Progenitor cell of endocrine pancreas (in vitro differentiated cells): ENCODE measurements around the gene INTS3. TPM values are rescaled to one million over a fixed set of nuclear protein-coding genes. Genes with fewer than 3 reads are reported as not detected.

Source experiments
- DNase-seq: peaks from one replicate; pipeline ENCODE4 v3.0.0; 2021; ENCODE audit warnings: low spot score; ENCODE audit not compliant: unreplicated experiment
- H3K27ac Mint-ChIP-seq: 2 replicates; pipeline ENCODE4 v1.8.0; 2021; ENCODE audit warnings: mild to moderate bottlenecking, moderate library complexity, mixed read lengths
- H3K27me3 Mint-ChIP-seq: 2 replicates; pipeline ENCODE4 v1.8.0; 2021; ENCODE audit warnings: mixed read lengths
- H3K36me3 Mint-ChIP-seq: 2 replicates; pipeline ENCODE4 v1.8.0; 2022; ENCODE audit warnings: mixed read lengths; ENCODE audit not compliant: insufficient read depth
- H3K4me1 Mint-ChIP-seq: 2 replicates; pipeline ENCODE4 v1.8.0; 2021; ENCODE audit warnings: low read depth, mixed read lengths
- H3K4me3 Mint-ChIP-seq: 2 replicates; pipeline ENCODE4 v1.8.0; 2021; ENCODE audit warnings: low read depth, mild to moderate bottlenecking, moderate library complexity, mixed read lengths
- H3K9me3 Mint-ChIP-seq: 2 replicates; pipeline ENCODE4 v1.8.0; 2021; ENCODE audit warnings: low read depth, mixed read lengths
- total RNA-seq: library from RNA; stranded (reverse); gene quantifications from 2 replicates; pipeline ENCODE4 v1.2.1, GENCODE V29; 2021
- TF ChIP-seq, protein P1 (sequence below): fragments of 200-600 bp; sonication (generic); IDR thresholded peaks from one replicate; pipeline ENCODE4 v1.5.0; 2021; ENCODE audit warnings: antibody characterized with exemption, mild to moderate bottlenecking; ENCODE audit not compliant: unreplicated experiment

The INTS3 gene
- total RNA-seq, 1 donor from 2014 or later, result 152 TPM

DNA sequence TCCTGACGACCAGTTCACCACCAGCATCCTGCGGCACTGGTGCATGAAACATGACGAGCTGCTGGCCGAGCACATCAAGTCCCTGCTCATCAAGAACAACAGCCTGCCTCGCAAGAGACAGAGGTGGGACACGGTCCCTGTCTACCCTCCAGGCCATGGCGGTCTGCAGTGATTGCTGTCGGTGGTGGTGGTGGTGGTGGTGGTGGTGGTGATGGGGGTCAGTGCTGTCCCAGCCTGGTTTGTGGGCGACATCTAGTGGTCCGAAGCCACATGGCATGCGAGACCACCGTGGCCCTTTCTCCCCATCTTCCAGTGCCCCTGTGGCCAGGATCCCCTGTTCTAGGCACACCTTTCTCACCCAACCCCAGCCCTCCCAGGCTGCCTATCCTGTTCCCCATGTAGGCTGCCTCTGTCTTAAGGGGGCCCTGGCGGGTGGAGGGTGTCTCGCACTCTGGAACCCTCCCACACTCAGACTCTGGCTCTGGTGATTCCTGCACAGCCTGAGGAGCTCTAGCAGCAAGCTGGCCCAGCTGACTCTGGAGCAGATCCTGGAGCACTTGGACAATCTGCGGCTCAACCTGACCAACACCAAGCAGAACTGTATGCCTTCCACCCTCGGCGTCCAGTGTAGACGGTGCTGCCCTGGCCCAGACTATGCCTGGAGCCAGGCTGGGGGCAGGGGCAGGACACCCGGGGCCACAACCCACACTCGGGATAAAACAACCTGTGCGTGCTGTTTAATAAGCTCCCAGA is 44.2 kb downstream of the INTS3 start:
- DNase-seq, result peak; percentile 58
- Mint-ChIP-seq H3K4me1 (peaks cover 36% of the 10 kb centered on the region), H3K9me3 (no peaks in the 10 kb centered on the region), H3K36me3 (peaks cover 26% of the 10 kb centered on the region), H3K4me3 (no peak overlapping the region), H3K27me3 (no peaks in the 10 kb centered on the region), H3K27ac (no peak overlapping the region)
- TF ChIP-seq, protein P1, sequence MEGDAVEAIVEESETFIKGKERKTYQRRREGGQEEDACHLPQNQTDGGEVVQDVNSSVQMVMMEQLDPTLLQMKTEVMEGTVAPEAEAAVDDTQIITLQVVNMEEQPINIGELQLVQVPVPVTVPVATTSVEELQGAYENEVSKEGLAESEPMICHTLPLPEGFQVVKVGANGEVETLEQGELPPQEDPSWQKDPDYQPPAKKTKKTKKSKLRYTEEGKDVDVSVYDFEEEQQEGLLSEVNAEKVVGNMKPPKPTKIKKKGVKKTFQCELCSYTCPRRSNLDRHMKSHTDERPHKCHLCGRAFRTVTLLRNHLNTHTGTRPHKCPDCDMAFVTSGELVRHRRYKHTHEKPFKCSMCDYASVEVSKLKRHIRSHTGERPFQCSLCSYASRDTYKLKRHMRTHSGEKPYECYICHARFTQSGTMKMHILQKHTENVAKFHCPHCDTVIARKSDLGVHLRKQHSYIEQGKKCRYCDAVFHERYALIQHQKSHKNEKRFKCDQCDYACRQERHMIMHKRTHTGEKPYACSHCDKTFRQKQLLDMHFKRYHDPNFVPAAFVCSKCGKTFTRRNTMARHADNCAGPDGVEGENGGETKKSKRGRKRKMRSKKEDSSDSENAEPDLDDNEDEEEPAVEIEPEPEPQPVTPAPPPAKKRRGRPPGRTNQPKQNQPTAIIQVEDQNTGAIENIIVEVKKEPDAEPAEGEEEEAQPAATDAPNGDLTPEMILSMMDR, result peak; percentile 61

DNA sequence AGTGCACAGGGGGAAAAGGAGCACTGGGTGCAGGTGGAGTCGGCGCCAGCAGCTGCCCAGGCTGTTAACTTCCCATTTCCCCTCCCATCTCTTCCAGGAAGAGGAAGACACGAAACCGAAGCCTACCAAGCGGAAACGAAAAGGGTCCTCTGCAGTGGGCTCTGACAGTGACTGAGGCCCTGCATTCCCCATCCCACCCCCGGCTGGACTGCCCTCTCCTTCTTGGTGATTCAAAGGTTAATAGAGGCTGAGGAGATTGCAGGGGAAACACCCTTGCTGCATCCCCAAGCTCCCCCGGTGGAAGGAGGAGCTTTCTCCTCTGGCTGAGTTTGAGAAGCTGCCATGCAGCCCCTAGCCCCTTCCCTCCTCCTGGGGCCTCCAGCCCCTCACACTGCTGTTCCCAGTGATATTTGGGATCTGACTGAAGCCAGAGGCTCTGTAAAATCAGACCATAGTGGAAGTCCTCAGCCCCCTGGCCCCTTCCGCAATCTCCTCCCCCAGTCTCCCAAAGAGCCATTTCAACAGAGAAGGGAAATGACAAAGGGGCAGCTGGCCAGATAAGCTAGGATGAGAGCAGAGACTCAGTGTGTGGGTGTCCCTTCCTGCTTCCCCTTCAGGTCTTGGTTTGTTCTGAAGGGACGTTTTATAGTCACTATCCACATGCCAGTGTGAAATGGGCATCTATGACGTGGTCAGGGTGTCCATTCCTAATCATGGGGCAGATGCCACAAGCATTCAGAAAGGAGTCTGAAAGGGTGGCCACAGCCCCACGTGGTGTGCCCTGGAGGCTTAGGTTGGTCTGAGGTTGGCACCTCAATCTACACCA is 45.5 kb downstream of the INTS3 start:
- Mint-ChIP-seq H3K27me3 (no peaks in the 10 kb centered on the region), H3K9me3 (no peaks in the 10 kb centered on the region), H3K27ac (peak overlapping the region; percentile 52), H3K4me3 (peak overlapping the region; percentile 11), H3K4me1 (peaks cover 26% of the 10 kb centered on the region), H3K36me3 (peaks cover 21% of the 10 kb centered on the region)
- DNase-seq, result no peak
- TF ChIP-seq, protein P1, result no peak

DNA sequence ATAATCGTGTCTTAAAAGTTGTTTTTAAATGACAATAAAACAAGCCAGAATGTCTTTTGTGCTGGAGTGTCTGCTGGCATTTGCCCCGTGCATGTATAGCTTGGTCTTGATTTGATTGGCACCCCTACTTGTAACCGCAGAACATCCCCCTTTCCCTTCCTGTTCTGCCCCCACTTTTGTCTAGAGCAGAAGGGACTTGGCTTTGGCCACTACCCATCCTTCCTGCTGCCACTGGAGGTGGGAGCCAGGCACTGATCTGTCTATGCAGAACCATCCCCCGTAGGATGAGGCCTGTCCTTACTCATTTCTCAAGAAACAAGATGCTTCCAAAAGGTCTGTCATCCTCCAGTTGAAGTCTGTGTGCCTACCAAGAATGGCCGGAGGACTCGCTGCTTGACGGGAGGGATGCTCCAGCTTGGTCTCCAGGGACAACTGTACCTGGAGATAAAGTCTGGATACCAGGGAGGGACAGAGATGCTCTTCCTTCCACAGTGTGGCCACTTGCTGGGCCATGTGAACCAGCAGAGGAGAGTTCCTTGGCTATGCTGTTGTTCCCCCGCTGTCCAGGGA is 46.3 kb downstream of the INTS3 start:
- peaks cover 19% of the 10 kb centered on the region for H3K36me3 Mint-ChIP-seq

DNA sequence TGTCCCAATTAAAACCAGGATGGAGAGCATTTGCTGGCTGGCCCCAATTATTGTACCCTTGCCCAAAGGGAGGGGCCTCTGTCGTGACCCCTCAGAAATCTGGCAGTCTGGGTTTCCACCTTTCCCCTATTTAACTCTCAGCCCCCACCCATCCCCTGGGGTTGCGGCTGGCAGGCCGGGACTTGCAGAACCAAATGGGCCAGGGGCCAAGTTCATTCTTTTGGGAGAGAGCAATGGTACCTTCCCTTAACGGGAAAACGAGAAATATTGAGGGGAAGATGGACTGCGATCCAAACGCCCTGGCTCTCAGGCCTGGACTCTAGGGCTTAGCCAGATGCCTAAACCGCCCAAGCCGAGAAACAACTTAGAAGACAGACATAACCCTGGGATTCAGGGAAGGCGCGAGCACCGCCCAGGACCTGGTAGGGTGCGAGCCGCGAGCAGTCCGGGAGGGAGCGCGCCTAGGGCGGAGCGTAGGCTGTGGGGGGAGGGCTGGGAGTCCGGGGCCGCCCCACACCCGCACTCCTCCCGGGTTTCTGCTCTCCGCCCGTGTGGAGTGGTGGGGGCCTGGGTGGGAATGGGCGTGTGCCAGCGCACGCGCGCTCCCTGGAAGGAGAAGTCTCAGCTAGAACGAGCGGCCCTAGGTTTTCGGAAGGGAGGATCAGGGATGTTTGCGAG is 47.1 kb downstream of the INTS3 start, which contains the start of gene SLC27A3:
Gene SLC27A3 (plus strand): TSS at position 628 of the 678 bp plus-strand sequence. CDS start 91 bp downstream, outside the sequence.
- H3K4me3 Mint-ChIP-seq, result peak within 1 kb of the TSS; percentile 81
- H3K36me3 Mint-ChIP-seq, result peaks cover 13% of the 10 kb centered on the region

More for the DNA sequence above, 46.3 kb downstream of the INTS3 start:
- Mint-ChIP-seq H3K9me3 (no peaks in the 10 kb centered on the region), H3K27ac (no peak overlapping the region), H3K27me3 (no peaks in the 10 kb centered on the region), H3K4me3 (peak overlapping the region; percentile 11), H3K4me1 (peaks cover 18% of the 10 kb centered on the region)
- TF ChIP-seq, protein P1, result no peak
- DNase-seq, result no peak

More for the DNA sequence above, 47.1 kb downstream of the INTS3 start, which contains the start of gene SLC27A3:
- no peaks in the 10 kb centered on the region for H3K27me3 Mint-ChIP-seq
- TF ChIP-seq, protein P1, result no peak
- peak within 1 kb of the TSS; percentile 89 for H3K27ac Mint-ChIP-seq
- H3K4me1 Mint-ChIP-seq, result peaks cover 11% of the 10 kb centered on the region
- no peaks in the 10 kb centered on the region for H3K9me3 Mint-ChIP-seq
- no peak for DNase-seq
